Prostate gland (tissue), 2 donors: Measurements from ENCODE around the gene SLC25A42. TPM values are rescaled to one million over a fixed set of nuclear protein-coding genes. Genes with fewer than 3 reads are reported as not detected.

Source experiments
- DNase-seq: peaks from one replicate; pipeline ENCODE4 v3.0.0-alpha.2; 2019; ENCODE audit warnings: low spot score
- H3K27ac ChIP-seq, 2 donors: fragments of 200-600 bp; sonication (generic); 2 replicates each; pipeline ENCODE4 v1.5.1; 2017 to 2019
- H3K27me3 ChIP-seq: fragments of 200-600 bp; sonication (generic); replicated peaks from 2 replicates; pipeline ENCODE4 v1.5.1; 2019; ENCODE audit not compliant: insufficient read depth
- H3K36me3 ChIP-seq, 2 donors: fragments of 200-600 bp; sonication (generic); 1 replicate in 1 of 2; 2 replicates in 1 of 2; pipeline versions ENCODE4 v1.5.1 to v1.8.1; 2017 to 2019
- H3K4me1 ChIP-seq: fragments of 200-600 bp; sonication (generic); replicated peaks from 2 replicates; pipeline ENCODE4 v1.5.1; 2019
- H3K4me3 ChIP-seq, 2 donors: fragments of 200-600 bp; sonication (generic); 2 replicates each; pipeline ENCODE4 v1.5.1; 2017 to 2019
- H3K9me3 ChIP-seq: fragments of 200-600 bp; sonication (generic); 2 replicates; pipeline ENCODE4 v1.5.1; 2017
- CTCF ChIP-seq, 4 experiments: fragments of 200-600 bp in 2 of 4; fragments of 450-650 bp in 2 of 4; sonication (generic) in 2 of 4; IDR thresholded peaks; 1 replicate in 3 of 4; 2 replicates in 1 of 4; pipeline ENCODE4 v1.5.1; 2016 to 2019; ENCODE audit warnings: antibody characterized with exemption in 4 of 4, mild to moderate bottlenecking in 2 of 4, moderate library complexity in 2 of 4
- POLR2A ChIP-seq: fragments of 450-650 bp; IDR thresholded peaks from one replicate; pipeline ENCODE4 v1.6.1; 2016; ENCODE audit warnings: antibody characterized with exemption, mild to moderate bottlenecking
- POLR2AphosphoS5 ChIP-seq: sonication (generic); formaldehyde crosslinking; IDR thresholded peaks from one replicate; pipeline ENCODE4 v1.6.1; 2017; ENCODE audit warnings: antibody characterized with exemption
- WGBS: methylation state at CpG from one replicate; pipeline ENCODE4 v1.1.5; 2018; 5-methylcytosine and 5-hydroxymethylcytosine counted together
- intact Hi-C: fragments of 100-400 bp; cut with DNase I; formaldehyde crosslinking; loops from one replicate; pipeline ENCODE4 v1.14.2; 2022
- total RNA-seq, 2 donors: library from RNA; depleted of rRNA; stranded (reverse); fragments of >200 nt; gene quantifications; one replicate each; pipeline ENCODE4 v1.1.0, GENCODE V29; 2016

SLC25A42 gene
- total RNA-seq, 2 donors from 2014 or later: 11.5 to 18.6 TPM

DNA sequence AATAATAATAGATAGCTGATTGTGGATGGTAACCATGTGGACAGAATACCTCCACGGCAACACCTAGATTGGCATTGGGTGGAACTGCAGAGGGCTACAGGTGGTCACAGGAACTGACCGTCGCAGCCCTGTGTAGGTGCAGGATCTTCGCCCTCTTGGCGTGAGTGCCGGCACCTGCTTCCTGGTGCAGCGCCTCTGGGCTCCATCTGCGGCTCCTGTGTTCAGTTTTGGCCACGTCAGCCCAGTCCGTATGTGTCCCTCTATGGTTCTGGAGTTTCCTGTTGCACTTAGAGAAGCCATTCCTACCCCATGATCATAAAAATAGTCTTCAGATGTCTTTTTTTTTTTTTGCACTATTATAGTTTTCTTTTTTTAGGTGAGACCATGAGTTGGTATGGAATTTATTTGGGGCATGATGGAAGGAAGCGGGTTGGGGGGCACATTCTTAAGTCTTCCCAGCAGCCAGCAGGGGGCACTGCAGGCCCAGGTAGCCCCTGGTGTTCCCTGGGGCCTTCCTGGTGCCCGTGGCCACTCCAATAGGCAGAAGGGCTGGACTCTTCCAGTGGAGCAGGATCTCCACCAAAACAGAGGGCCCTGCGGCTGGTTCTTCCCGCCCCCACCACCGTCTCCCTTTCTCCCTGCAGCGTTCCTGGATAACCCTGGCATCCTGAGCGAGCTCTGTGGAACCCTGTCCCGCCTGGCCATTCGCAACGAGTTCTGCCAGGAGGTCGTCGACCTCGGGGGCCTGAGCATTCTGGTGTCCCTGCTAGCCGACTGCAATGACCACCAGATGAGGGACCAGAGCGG is 10.1 kb upstream of the SLC25A42 start:
- Histone ChIP-seq H3K9me3 (no peaks in the 10 kb centered on the region), H3K27me3 (no peaks in the 10 kb centered on the region), H3K27ac (no peak overlapping the region), H3K36me3 (peaks cover 4 to 7% of the 10 kb centered on the region in 2 donors), H3K4me1 (no peaks in the 10 kb centered on the region), H3K4me3 (no peak overlapping the region)
- intact Hi-C loops: no loop called here
- TF ChIP-seq POLR2A (no peak), CTCF (IDR thresholded peaks at IDR 0.05) (peak in 3 of 4 experiments; percentile 61 to 65 (median 63))
- peak; percentile 37 for DNase-seq
- 88% methylated on average over 25 of the region's 25 CpGs for WGBS

DNA sequence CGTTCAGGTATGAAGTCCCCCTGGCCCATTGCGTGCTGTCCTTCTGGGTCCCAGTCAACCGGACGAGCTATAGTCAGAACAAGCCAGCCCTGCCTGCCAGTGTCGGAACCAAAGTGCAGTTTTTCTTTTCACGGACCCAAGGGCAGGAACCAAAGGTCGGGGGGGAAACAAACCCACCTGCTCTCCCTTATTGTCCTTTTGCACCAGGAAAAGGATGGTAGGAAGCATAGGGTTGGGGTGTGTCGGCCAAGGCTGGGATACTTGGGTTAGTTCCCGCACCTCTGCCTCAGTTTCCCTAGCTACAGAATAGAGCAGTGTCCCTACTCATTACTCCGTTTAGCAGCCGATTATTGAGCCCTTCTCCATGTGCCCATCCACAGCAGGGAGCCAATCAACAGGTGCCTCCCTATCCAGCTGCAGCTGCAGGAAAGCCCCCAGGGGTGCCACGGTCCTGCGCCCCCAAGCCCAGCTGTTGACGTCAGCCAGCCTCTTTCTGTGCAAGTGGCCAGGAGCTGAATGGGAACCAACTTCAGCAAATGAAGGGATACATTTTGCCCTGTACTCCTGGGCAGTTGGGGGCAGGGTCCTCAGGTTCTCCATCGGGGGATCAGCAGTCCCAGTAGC is 9.4 kb upstream of the SLC25A42 start:
- Histone ChIP-seq H3K9me3 (no peaks in the 10 kb centered on the region), H3K27ac (no peak overlapping the region), H3K4me3 (no peak overlapping the region), H3K27me3 (no peaks in the 10 kb centered on the region), H3K4me1 (no peaks in the 10 kb centered on the region), H3K36me3 (peaks cover 4 to 7% of the 10 kb centered on the region in 2 donors)
- TF ChIP-seq POLR2AphosphoS5 (no peak), POLR2A (no peak), CTCF (IDR thresholded peaks at IDR 0.05) (no peak)
- intact Hi-C loops: no loop called here
- 95% methylated on average over 15 of the region's 15 CpGs for WGBS
- DNase-seq: no peak

DNA sequence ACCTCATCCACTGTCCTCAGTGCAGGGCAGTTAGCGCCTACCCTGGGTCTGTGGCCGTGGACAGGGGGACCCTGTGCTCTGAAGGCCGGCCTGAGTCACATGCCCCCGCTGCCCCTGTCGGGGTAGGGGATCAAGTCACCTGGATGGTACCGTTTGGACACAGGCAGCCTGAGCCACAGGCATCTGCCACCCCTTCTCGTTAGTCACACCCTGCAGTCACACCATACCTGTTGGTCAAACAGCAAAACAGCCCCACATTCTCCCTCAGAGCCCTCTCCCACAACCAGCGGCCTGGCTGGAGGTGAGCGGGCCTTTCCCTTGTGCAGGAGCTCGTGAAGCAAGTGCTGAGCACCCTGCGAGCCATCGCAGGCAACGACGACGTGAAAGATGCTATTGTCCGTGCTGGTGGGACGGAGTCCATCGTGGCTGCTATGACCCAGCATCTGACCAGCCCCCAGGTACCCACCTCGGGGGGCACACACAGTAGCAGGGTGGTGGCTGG is 8.8 kb upstream of the SLC25A42 start:
- no peak overlapping the region for H3K4me3 ChIP-seq
- H3K36me3 ChIP-seq: peaks cover 4 to 7% of the 10 kb centered on the region in 2 donors
- no peak overlapping the region for H3K27ac ChIP-seq
- 96% methylated on average over 19 of the region's 19 CpGs for WGBS
- no peaks in the 10 kb centered on the region for H3K9me3 ChIP-seq
- intact Hi-C loops: no loop called here
- no peak for DNase-seq
- no peaks in the 10 kb centered on the region for H3K4me1 ChIP-seq
- TF ChIP-seq CTCF (IDR thresholded peaks at IDR 0.05) (no peak), POLR2A (no peak), POLR2AphosphoS5 (no peak)
- H3K27me3 ChIP-seq: no peaks in the 10 kb centered on the region

DNA sequence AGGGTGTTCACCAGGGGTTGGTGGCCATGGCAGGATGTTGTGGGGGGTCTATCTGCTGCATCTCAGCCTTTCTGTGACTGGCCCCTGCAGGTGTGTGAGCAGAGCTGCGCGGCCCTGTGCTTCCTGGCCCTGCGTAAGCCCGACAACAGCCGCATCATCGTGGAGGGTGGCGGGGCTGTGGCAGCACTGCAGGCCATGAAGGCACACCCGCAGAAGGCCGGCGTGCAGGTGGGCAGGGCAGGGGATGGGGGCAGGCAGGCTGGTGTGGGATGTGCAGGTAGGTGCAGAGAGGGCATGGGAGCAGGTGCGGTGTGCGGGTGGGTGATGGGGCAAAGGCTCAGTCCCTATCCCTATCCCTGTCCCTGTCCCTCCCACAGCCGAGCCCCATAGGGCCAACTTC is 8.1 kb upstream of the SLC25A42 start:
- 94% methylated on average over 13 of the region's 13 CpGs for WGBS
- Histone ChIP-seq H3K36me3 (peaks cover 4 to 7% of the 10 kb centered on the region in 2 donors), H3K9me3 (no peaks in the 10 kb centered on the region), H3K27me3 (no peaks in the 10 kb centered on the region), H3K4me3 (no peak overlapping the region), H3K27ac (no peak overlapping the region), H3K4me1 (no peaks in the 10 kb centered on the region)
- TF ChIP-seq CTCF (IDR thresholded peaks at IDR 0.05) (no peak), POLR2AphosphoS5 (no peak), POLR2A (no peak)
- intact Hi-C loops: no loop called here
- DNase-seq: no peak
